ENCODE measurements around the gene POU2F1. TPM values are rescaled to one million over a fixed set of nuclear protein-coding genes. Genes with fewer than 3 reads are reported as not detected.
"Not testable (repeated sequence)": the region's sequence is repeated elsewhere in the genome, so short reads cannot be mapped to it uniquely, and the experiment has no call there.

The POU2F1 gene
- total RNA-seq, 2 experiments from 2014 or later, result 18.7 to 52.3 TPM

- DNase-seq (ENCODE audit: low spot score), result no peak
- Histone ChIP-seq H2AFZ (ENCODE audit: low read length) (no peak overlapping the region), H3K4me3 (ENCODE audit: low read depth, low read length, poor library complexity, severe bottlenecking) (no peak overlapping the region), H4K20me1 (ENCODE audit: insufficient read depth, low read length) (no peaks in the 10 kb centered on the region), H3K9me3 (ENCODE audit: low read length) (0 out of 2 replicates have a peak, but pooled peaks cover 5% of the 10 kb centered on the region), H3K36me3 (ENCODE audit: insufficient read depth, low read length) (no peaks in the 10 kb centered on the region), H3K27ac (ENCODE audit: low read depth, low read length, poor library complexity, severe bottlenecking) (no peak overlapping the region), H3K79me2 (ENCODE audit: insufficient read depth, low read depth, low read length) (no peaks in the 10 kb centered on the region), H3K4me1 (ENCODE audit: insufficient read depth, low read length, poor library complexity, severe bottlenecking) (peaks cover 8% of the 10 kb centered on the region), H3K9me2 (ENCODE audit: insufficient read depth, low read length) (no peaks in the 10 kb centered on the region), H3K4me2 (ENCODE audit: low read length) (no peak overlapping the region)
- no peak for TF ChIP-seq EZH2phosphoT487 (IDR thresholded peaks at IDR 0.05; ENCODE audit: borderline replicate concordance, low read depth, low read length)
- no peak for TF ChIP-seq CTCF (conservative IDR thresholded peaks at IDR 0.05; ENCODE audit: low read length)
- intact Hi-C loops (cut with micrococcal nuclease; ENCODE audit: unreplicated experiment), result loop anchor here (10.0 kb wide), 1 partner anchor 64 kb away; no protein-coding TSS in a partner anchor
- BruUV-seq (replicated peaks), result no TSS peak
- ChIA-PET CTCF (ENCODE audit: unreplicated experiment) (no interaction called here), POLR2A (no interaction called here)
Observed at GRCh38 chr1:167239257-167239656, 18.6 kb downstream of the POU2F1 start.

- Histone ChIP-seq H3K9me2 (ENCODE audit: insufficient read depth, low read length) (no peaks in the 10 kb centered on the region), H3K4me1 (ENCODE audit: insufficient read depth, low read length, poor library complexity, severe bottlenecking) (peaks cover 16% of the 10 kb centered on the region), H3K4me3 (ENCODE audit: low read depth, low read length, poor library complexity, severe bottlenecking) (no peak overlapping the region), H2AFZ (ENCODE audit: low read length) (no peak overlapping the region), H3K36me3 (ENCODE audit: insufficient read depth, low read length) (no peaks in the 10 kb centered on the region), H3K79me2 (ENCODE audit: insufficient read depth, low read depth, low read length) (no peaks in the 10 kb centered on the region), H3K27ac (ENCODE audit: low read depth, low read length, poor library complexity, severe bottlenecking) (no peak overlapping the region), H4K20me1 (ENCODE audit: insufficient read depth, low read length) (no peaks in the 10 kb centered on the region), H3K4me2 (ENCODE audit: low read length) (no peak overlapping the region), H3K9me3 (ENCODE audit: low read length) (0 out of 2 replicates have a peak, but pooled peaks cover 12% of the 10 kb centered on the region)
- TF ChIP-seq CTCF (conservative IDR thresholded peaks at IDR 0.05; ENCODE audit: low read length) (no peak), EZH2phosphoT487 (IDR thresholded peaks at IDR 0.05; ENCODE audit: borderline replicate concordance, low read depth, low read length) (no peak)
- ChIA-PET CTCF (ENCODE audit: unreplicated experiment) (no interaction called here), POLR2A (interaction anchor here (0.8 kb wide), 1 partner anchor 10 kb away, joined by 3 read pairs; no protein-coding TSS in a partner anchor)
- no peak for DNase-seq (ENCODE audit: low spot score)
- intact Hi-C loops (cut with micrococcal nuclease; ENCODE audit: unreplicated experiment), result no loop called here
- no TSS peak for BruUV-seq (replicated peaks)
Observed at GRCh38 chr1:167244244-167244643, 23.6 kb downstream of the POU2F1 start.

GRCh38 chr1:167245168-167245567 lies 24.5 kb downstream of the POU2F1 start:
- Histone ChIP-seq H3K9me3 (ENCODE audit: low read length) (0 out of 2 replicates have a peak, but pooled peaks cover 12% of the 10 kb centered on the region), H3K4me1 (ENCODE audit: insufficient read depth, low read length, poor library complexity, severe bottlenecking) (peaks cover 16% of the 10 kb centered on the region)
- H2AFZ ChIP-seq (ENCODE audit: low read length); BruUV-seq (replicated peaks); H3K9me2 ChIP-seq (ENCODE audit: insufficient read depth, low read length); H3K79me2 ChIP-seq (ENCODE audit: insufficient read depth, low read depth, low read length); H3K4me3 ChIP-seq (ENCODE audit: low read depth, low read length, poor library complexity, severe bottlenecking); DNase-seq (ENCODE audit: low spot score); H4K20me1 ChIP-seq (ENCODE audit: insufficient read depth, low read length); H3K4me2 ChIP-seq (ENCODE audit: low read length); CTCF ChIA-PET (ENCODE audit: unreplicated experiment); H3K27ac ChIP-seq (ENCODE audit: low read depth, low read length, poor library complexity, severe bottlenecking); H3K36me3 ChIP-seq (ENCODE audit: insufficient read depth, low read length); intact Hi-C loops (cut with micrococcal nuclease; ENCODE audit: unreplicated experiment): not testable (repeated sequence)
- POLR2A ChIA-PET, result interaction anchor here (0.6 to 0.7 kb wide), 5 partner anchors 28 to 295 kb away, joined by 3 to 6 read pairs (median 3); no protein-coding TSS in a partner anchor
